Fibroblast of peridontal ligament (primary cell): ENCODE results near the gene PEX5.
"Not testable (repeated sequence)": the region's sequence is repeated elsewhere in the genome, so short reads cannot be mapped to it uniquely, and the experiment has no call there.

ENCODE experiments used
- DNase-seq: peaks from one replicate; pipeline ENCODE4 v3.0.0-alpha.2; 2010; ENCODE audit errors: extremely low read depth

PEX5 gene

DNA sequence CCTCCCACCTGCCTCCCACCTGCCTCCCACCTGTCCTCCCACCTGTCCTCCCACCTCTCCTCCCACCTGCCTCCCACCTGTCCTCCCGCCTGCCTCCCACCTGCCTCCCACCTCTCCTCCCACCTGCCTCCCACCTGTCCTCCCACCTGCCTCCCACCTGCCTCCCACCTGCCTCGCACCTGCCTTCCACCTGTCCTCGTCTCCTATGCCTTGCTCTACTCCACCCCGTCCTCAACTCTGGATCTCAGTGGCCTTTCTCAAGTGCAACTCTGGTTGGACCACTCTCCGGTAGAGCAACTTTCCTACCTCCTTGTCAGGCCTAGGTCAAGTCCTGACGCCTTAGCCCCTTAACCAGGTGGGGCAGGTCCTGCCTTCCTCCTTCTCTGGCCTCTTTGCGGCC, 29.3 kb upstream of the PEX5 start:
- DNase-seq = no peak

DNA sequence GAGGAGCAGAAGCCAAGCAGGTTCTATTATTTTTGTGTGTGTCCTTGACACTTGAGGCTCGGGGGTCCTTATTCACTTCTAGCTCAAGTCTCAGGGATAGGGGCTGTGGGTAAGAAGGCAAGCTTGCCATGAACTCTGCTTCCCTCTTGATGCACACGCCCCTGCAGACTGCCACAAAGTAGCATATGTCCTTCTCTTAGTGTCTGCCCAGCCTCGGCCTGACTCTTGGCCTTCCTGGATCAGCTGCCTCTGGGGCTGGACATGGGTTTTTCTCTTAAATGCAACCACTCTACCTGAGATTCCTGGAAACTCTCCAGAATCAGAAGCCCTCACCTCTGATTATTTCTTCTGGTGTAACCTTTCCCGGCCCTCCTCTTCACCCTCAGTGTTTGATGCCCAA, 28.2 kb upstream of the PEX5 start:
- DNase-seq = no peak

DNA sequence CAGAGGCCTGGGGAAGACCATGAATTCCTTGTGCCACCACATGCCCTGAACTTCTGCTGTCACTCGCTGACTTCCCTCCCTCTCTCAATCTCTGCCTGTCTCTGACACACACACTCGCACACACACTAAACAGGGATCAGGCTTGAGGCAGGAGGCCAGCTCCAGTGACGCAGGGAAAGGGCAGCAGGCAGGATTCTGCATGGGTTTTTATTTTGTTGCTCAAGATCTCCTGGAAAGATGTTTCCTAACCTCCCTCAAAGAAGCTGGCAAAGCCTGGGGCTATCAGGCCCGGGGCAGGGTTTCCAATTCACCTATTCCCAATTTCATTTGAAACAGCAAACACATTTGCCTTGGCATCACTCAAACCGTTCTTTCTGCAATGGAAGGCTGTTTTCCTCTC, 27.7 kb upstream of the PEX5 start:
- DNase-seq = peak; percentile 74

DNA sequence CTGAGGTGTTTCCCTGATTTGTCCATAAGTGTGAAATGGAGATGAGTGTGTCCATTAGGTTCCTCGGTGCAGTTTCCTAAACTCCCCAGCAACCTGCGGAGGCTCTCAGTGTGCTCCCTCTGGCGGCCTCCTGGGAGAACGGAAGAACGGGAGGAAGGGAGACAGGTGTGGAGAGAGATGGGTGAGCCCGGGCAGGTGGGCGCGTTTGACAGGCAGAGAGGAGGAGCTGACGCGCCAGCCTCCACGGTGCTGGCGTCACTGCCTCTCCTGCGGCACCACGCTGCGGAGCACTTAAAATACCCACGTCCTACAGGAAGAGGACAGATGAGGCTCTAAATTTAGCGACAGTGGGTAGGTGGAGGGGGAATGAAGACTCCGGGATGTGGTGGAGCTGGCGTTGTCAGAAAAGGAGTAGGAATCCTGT, 26.8 kb upstream of the PEX5 start:
- DNase-seq = no peak

GRCh38 chr12:7169951-7170350, 19.5 kb upstream of the PEX5 start:
- no peak for DNase-seq

DNA sequence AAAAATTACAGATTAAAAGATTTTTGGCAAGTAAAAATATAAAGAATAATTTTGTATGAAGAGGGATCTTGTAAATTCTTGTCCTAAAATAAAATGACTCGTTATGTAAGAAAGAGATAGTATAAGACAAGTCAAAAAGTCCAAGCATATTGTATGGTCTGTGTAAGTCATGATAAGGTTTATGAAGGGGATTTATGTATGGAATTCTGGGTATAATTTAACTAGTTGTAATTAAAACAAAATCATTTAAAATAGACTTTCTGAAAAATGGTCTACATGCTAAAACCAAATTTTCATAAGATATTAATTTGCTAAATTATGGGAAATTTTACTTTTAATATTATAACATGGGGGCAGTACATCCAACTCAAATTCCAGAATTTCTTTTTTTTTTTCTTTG, 17.6 kb upstream of the PEX5 start:
- DNase-seq = no peak

- DNase-seq = peak; percentile 17
Measured at GRCh38 chr12:7175493-7175892, 14.0 kb upstream of the PEX5 start.

DNA sequence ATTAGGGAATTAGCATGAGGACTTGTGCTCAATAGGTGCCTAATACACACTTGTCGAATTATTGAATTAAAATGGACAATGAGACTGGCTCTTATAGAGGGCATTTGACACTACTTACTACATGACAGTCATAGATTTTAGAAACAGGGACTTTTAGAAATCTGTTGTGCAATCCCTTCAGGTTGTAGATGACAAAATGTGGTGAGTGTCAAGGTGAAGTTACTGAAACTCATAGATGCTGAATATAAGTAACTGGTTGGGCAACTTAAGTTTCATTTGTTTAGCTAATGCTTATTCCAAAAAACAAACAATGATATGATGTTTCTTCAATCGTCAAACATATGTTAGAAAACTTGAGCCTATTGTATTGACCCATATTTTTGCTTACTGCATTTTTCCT, 12.9 kb upstream of the PEX5 start:
- no peak for DNase-seq

DNA sequence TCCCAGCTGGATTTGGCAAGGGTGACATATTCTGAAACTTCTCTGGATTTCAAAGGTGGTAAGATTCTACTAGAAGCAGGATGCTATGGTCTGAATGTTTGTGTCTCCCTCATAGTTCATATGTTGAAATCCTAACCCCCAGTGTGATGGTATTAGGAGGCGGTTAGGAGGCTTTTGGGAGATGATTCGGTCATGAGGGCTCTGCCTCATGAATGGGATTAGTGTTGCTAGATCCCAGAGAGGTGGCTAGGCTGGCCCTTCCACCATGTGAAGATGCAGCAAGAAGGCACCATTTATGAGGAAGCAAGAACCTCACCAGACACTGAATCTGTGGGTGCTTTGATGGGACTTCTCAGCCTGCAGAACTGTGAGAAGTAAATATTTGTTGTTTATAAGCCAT, 11.0 kb upstream of the PEX5 start:
- DNase-seq = no peak

GRCh38 chr12:7180685-7181084, 8.8 kb upstream of the PEX5 start:
- DNase-seq = no peak

- DNase-seq = not testable (repeated sequence)
Measured at GRCh38 chr12:7186058-7186457, 3.4 kb upstream of the PEX5 start.

GRCh38 chr12:7188562-7189397, 706 bp upstream of the PEX5 start:
- peak; percentile 54 for DNase-seq

DNA sequence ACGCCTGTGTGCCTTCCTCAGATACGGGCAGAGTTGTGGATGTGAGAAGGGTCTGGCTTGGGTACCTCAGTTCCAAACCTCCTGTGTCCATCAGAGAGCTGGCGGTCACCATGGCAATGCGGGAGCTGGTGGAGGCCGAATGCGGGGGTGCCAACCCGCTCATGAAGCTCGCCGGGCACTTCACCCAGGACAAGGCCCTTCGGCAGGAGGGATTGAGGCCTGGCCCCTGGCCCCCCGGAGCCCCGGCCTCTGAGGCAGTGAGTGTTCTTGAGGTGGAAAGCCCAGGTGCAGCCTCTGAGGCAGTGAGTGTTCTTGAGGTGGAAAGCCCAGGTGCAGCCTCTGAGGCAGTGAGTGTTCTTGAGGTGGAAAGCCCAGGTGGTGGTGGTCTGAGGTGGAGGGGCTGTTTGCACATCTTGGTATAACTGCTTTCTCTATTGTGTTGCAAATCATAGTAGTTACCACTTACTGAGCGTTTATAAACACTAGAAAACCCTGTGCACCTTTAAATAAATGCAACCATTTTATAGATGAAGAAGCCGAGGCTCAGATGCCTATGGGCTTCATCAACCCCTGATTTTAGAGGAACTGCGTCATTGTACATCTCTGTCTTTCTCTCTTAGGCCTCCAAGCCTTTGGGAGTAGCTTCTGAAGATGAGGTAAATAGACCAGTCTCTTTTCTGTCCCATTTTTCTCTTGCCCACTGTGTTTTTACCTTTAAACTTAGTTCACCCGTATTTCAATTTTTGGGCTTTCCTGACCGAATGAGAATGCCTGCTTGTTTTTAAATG, 976 bp downstream of the PEX5 start:
- peak; percentile 23 for DNase-seq

GRCh38 chr12:7193674-7194073, 4.2 kb downstream of the PEX5 start:
- no peak for DNase-seq

DNA sequence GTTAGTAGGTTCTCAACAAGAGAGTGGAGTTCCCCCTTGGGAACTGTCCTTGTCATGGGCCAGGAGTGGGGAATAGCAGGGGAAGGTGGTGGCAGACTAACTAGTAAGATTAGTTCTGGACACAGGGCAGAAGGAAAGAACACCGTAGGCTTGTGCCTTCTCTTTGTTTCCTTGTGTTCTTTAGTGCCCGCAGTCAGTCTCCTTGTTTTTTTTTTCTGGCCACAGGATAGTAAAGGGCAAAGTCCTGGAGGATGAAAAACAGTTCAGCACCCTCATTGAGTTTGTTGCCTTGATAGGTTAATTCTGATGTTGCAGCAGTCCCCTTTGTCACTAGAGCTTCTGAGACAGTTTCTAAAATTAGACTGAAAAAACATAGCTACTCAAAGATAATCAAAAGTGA, 8.4 kb downstream of the PEX5 start:
- DNase-seq = no peak

DNA sequence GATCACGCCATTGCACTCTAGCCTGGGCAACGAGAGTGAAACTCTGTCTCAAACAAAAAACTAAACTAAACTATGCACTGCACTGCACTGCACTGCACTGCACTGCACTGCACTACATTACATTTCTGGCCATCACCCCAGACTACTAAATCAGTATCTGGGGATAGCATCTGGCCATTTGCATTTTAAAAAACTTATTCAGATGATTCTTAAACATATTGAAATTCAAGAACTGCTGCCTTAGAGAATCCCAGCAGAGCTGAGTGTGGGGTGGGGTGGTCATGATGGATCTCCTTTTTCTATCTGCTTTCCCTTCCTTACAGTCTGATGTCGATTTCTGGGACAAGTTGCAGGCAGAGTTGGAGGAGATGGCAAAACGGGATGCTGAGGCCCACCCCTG, 13.6 kb downstream of the PEX5 start:
- DNase-seq = no peak

GRCh38 chr12:7205091-7205490, 15.6 kb downstream of the PEX5 start:
- DNase-seq = no peak

DNA sequence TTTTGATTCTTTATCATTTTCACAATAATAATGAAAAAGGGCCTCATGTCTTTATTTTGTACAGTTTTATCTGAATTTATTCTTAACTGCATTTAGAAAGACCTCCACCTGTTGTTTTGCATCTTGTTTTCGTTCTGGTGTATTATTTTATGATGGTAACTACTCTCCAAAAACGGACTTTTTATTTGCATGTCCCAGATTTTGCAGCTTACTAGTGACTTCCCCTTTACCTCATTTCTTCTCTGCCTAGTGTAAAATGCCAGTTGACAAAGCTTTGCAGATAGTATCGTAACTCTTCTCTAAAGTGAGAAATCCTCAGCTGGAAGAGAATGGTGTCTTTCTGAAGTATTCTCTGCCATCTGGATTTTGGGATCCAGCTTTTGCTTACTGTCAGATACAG, 17.2 kb downstream of the PEX5 start:
- no peak for DNase-seq

GRCh38 chr12:7207866-7208625, 18.6 kb downstream of the PEX5 start:
- DNase-seq = no peak

DNA sequence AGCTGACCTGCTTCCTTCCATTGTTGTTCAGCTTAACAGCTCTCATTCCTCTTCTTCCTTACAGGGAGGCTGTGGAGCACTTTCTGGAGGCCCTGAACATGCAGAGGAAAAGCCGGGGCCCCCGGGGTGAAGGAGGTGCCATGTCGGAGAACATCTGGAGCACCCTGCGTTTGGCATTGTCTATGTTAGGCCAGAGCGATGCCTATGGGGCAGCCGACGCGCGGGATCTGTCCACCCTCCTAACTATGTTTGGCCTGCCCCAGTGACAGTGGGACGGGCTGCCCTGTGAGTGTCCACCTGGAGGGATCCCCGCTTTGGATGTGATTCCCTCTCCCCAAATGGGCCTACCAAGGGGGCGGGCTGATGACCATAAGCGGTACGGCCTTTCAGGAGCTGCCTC, 20.5 kb downstream of the PEX5 start:
- no peak for DNase-seq

- DNase-seq = no peak
Measured at GRCh38 chr12:7210642-7211151, 21.2 kb downstream of the PEX5 start.

DNA sequence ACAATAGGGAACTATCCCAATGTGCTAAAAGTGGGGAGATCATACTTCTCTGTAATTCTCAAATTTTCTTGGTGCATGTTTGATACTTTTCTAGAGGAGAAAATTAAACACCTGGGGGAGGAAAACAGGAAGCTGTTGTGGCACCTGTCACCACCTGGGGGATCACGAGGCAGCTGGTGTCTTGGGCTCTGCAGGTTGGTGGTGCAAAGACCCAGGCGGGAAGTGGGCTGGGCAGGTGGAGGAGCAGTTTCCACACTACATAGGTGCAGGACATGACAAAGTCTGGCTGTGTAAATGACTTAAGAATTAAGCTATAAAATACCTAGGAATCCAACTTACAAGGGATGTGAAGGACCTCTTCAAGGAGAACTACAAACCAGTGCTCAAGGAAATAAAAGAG, 23.2 kb downstream of the PEX5 start:
- DNase-seq = no peak
